Placental epithelial cell (primary cell): ENCODE results near the gene CYBA. TPM values are rescaled to one million over a fixed set of nuclear protein-coding genes. Genes with fewer than 3 reads are reported as not detected.

Experiments used
- total RNA-seq: library from RNA; depleted of rRNA; stranded (reverse); fragments of >200 nt; gene quantifications from 2 replicates; pipeline ENCODE4 v1.2.3, GENCODE V29; 2012

Gene CYBA
- total RNA-seq = 132 and 272 TPM in 2 replicates

GRCh38 chr16:88650749-88651275 lies at the start of gene CYBA:
Gene CYBA, minus strand, starts transcription at chr16:88651053. Its CDS starts 40 bp downstream, at chr16:88651013.

GRCh38 chr16:88686439-88687253 lies 35.8 kb upstream of the CYBA start, which contains the start of gene SNAI3:
Gene SNAI3, minus strand, starts transcription at chr16:88686507. Its CDS starts 101 bp downstream, at chr16:88686406.

GRCh38 chr16:88662843-88663606 lies 12.2 kb upstream of the CYBA start, which contains the start of gene MVD:
Gene MVD, minus strand, starts transcription at chr16:88663091. Its CDS starts 11 bp downstream, at chr16:88663080.

DNA sequence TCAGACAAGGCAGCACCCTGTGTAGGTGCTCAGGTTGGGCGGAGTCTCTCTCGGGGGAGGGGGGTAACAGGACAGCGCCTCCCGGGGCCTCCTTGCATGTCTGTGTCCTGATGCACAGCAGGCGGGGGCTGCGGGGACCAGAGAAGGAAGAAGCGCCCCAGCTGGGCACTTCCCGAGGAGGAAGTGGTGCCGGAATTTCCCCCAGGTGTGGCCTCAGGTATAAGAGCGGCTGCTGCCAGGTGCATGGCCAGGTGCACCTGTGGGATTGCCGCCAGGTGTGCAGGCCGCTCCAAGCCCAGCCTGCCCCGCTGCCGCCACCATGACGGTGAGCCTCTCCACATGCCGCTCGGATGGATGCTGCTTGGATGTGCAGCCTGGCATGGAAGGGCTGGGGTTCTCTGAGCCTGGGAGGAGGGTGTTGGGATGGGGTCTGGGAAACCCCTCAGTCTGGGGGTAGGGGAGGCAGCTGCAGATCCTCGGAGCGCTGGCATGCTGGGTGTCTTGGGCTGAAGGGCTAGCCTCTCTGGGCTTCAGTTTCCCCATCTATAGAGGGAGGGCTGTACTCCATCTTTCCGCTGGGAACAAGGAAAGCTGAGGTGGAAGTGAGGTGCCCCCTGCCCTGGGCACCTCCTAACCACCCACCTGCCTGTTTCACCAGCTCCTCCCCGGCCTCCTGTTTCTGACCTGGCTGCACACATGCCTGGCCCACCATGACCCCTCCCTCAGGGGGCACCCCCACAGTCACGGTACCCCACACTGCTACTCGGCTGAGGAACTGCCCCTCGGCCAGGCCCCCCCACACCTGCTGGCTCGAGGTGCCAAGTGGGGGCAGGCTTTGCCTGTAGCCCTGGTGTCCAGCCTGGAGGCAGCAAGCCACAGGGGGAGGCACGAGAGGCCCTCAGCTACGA lies 12.3 kb downstream of the CYBA start, which contains the start of gene IL17C:
Gene IL17C, plus strand, starts transcription at position 250 of the 908 bp plus-strand sequence. Its CDS starts 70 bp downstream, at position 320.

Other genes starting within 250 kb of the CYBA start
- gene ZFPM1, start 197.8 kb downstream of the CYBA start, total RNA-seq = 5.5 and 8.4 TPM in 2 replicates
- gene ZC3H18, start 80.7 kb downstream of the CYBA start, total RNA-seq = 7.5 and 16.5 TPM in 2 replicates
- gene IL17C, start 12.5 kb downstream of the CYBA start, total RNA-seq = 0.39 TPM in 1 of 2 replicates, not detected in the other
- gene MVD, start 12.0 kb upstream of the CYBA start, total RNA-seq = 21.6 and 69.7 TPM in 2 replicates
- gene SNAI3, start 35.5 kb upstream of the CYBA start, total RNA-seq = not detected in 2 replicates
- gene RNF166, start 55.4 kb upstream of the CYBA start, total RNA-seq = 5.1 and 11.1 TPM in 2 replicates
- 10.2 and 13.0 TPM in 2 replicates for gene CTU2, start 55.5 kb upstream of the CYBA start, total RNA-seq
- gene PIEZO1, start 134.2 kb upstream of the CYBA start, total RNA-seq = 229 and 537 TPM in 2 replicates
- 11.6 and 11.8 TPM in 2 replicates for gene CDT1, start 152.7 kb upstream of the CYBA start, total RNA-seq
- gene APRT, start 160.9 kb upstream of the CYBA start, total RNA-seq = 36.1 and 60.5 TPM in 2 replicates
- gene GALNS, start 205.9 kb upstream of the CYBA start, total RNA-seq = 28.5 and 55.0 TPM in 2 replicates
- gene TRAPPC2L, start 206.1 kb upstream of the CYBA start, total RNA-seq = 26.7 and 27.5 TPM in 2 replicates
- gene PABPN1L, start 215.6 kb upstream of the CYBA start, total RNA-seq = not detected in 2 replicates